GM18868 (cell line): ENCODE data around the gene STK24.

ENCODE experiments used
- ATAC-seq: cut with Tn5 transposase; IDR thresholded peaks from one replicate; pipeline ENCODE4 v1.9.1; 2021; ENCODE audit warnings: mild to moderate bottlenecking, moderate library complexity; ENCODE audit not compliant: unreplicated experiment

STK24 gene

DNA sequence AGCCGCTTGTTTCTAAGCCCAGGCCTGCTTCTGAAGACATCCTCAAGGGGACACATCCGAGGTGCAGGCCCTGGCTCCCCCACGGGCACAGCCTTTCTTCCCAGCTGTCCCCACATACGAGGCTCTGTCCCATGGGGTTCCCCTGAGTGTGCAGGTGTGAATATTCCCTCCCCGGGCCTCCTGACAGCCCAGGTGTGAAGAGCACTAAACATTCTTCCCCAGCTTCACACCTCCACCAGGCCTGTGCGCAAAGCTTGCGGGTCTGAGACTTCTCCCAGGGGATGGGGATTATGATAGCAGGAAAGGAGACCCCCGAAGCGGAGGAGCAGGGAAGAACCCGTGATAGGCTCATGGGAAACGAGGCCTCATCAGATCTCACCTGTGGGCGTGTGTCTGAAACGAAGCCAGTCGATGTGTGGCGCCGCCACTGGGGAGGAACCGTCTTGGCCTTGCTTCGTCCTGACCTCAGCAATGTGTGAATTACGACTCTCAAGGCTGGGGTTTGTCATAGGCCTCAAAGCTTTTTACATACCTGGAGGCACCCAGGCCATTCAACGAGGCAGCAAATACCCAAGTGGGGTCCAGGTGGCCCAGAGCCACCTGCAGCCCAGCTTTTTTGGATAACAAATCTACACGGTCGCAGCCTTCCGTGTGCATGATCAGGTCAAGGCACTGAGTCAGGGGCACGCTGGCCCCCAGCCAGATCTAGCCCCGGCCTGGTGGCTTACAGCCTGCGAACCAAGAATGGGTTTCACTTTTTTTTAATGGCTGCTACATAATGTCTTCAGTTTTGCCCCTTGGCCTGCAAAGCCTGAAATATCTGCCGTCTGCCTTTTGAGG, 134.3 kb downstream of the STK24 start:
- no peak for ATAC-seq

DNA sequence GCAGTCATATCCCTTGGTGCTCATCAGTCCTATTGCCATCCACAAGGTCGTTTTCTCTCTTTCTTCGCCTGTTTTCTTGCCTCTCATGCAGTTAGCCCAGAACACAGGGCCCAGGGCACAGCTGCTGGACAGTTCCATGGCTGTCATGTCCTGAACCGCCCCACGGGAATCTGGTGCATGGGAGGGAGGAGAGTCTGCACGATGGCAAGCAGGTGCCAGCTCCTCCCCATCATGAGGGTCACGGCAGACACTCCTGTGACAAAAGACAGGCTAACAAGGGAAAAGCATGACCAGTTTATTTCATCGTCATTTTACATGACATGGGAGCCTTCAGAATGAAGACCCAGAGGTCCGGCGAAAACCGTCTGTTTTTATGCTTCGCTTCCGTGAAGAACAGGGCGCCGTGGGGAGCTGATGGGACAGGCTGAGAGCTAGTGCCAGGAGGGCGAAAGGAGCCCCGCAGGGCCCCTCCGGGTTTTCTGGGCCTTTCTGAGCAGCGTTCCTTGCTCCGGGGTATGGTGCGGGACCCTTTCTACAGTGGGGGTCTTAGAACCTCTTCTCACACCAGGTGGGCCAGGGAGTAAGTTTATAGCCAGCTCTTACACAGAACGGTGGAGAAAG, 135.7 kb downstream of the STK24 start:
- no peak for ATAC-seq

DNA sequence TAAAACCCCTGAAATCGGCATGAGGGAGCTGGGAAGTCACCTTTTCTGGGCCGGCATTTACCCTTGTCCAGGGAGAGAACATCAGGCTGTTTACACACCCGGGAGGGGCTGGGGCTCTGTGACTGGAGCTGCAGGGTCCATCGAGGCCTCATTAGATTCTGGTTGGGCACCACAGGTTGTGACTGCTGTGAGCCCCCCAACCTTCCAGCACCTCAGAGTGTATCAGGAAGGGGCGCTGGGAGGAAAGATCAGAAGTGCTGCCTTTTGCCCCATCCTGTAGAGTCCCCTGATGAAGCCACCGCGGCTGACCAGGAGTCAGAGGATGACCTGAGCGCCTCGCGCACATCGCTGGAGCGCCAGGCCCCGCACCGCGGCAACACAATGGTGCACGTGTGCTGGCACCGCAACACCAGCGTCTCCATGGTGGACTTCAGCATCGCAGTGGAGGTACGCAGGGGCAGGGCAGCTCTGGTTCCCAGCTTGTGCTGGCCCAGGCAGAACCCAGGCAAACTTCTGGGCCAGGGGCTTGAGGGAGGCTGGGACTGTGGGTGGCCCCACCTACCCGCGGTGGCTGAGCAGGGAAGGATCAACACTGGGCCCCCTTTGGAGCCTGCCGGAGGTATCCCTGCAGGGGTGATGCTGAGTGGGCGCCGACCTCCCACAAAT, 136.4 kb downstream of the STK24 start:
- no peak for ATAC-seq

DNA sequence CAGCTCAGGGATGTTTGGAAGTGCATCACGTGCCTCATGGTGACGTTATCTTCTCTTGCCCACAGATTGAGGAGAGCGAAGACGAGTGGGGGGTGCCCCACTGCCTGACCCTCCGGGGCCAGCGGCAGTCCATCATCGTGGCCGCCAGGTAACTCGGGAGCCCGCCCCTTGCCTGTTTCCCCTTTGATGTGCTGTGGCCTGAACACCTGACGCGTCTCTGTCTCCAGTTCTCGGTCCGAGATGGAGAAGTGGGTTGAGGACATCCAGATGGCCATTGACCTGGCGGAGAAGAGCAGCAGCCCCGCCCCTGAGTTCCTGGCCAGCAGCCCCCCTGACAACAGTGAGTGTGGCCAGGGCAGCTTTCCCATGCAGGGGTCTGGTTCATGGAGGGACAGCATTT, 137.0 kb downstream of the STK24 start:
- no peak for ATAC-seq

DNA sequence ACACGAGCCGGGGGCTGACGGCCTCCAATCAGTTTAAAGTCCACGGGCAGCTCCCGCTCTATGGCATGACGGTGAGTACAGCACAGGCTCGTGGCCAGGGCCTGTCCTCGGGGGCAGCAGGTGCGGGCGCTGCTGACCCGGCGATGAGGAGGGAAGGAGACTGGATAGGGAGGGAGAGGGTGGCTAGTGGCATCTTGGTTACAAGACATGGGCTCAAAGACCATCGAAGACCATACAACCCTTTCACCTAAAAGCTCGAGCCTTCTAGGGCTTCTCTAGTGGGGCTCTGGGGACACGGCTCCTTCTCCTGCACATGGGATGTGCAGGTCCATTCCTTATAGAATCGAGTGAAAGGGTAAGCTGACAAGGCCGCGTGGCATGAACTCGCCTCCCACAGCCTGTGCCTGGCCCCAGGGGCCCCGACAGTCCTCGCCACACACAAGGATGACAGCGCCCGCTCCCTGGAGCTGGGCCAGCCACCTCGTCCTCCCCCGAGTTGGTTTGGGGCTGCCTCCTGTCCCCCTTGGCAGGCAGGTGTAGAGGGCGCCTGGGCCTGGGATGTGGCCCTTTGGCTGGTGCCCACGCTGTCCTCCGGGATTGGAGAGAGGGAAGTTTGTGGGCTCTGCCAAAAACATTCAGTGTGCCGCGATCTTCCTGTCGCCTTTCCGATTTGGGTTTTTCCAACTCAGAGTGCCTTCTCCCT, 137.6 kb downstream of the STK24 start:
- ATAC-seq: no peak

DNA sequence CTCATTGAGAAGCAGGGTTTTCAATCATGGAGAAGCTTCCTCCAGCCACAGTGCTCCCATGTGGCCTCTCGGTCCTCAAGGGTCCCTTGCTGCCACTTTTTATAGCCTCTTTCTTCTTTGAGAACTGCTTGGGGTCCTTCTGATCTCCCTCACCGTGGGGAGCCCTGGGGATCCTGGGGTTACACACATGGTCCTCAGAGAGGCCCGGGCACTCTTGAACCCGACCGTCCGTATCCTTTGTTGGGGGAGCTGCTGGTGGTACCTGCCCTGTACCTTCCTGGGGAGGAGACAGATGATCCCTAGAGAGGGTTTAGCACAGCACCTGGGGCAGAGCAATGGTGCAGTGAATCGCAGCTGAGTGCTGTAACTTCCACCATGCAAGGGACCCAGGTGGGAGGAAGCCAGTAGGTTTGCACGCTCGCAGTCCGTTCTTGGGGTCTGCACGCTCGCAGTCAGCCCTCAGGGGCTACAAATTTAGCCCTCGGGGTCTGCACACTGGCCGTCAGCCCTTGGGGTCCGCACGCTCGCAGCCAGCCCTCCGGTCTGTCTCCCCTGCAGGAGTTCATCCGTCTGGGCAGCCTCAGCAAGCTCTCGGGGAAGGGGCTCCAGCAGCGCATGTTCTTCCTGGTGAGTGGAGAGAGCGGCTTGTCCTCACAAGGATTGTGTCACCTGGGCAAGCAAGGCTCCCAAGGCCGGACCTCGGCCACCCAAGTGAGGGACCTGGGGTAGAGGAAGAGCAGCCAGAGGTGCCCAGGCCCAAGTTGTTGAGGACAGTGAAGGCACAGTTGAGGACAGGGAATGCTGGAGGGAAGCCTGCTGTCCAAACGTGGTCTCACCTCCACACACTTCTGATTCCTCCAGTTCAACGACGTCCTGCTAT, 138.4 kb downstream of the STK24 start:
- ATAC-seq: no peak

DNA sequence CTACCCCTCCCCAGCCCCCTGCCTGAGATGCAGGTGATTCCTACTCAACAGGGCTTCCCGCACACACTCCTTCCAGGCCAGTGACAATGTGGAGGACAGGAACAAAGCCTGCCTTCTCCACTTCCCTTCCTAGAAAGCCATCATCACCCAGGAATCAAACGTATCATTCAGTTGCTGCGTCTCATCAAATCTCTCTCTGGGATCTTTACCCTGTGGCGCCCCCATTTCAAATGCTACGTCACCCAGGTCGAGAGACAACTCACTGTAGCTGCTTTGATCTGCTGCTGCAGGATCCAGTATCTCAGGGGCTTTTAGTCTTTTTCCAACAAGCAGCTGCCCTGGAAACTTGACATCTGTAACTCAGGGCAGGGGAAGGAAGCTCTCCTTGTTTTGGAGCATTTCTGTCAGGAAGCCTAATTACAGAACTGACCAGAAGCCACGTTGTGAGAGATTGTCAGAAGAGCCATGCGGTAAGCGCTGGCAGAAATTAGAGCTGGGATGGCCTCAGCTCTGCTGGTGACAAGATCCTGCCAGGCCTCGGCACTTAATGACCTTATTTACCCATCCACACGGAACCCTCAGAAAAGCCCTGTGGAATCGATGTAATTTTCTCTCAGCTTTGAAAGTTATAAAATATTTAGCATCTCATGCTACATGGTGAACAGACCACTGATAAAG, 140.5 kb downstream of the STK24 start:
- ATAC-seq: no peak

DNA sequence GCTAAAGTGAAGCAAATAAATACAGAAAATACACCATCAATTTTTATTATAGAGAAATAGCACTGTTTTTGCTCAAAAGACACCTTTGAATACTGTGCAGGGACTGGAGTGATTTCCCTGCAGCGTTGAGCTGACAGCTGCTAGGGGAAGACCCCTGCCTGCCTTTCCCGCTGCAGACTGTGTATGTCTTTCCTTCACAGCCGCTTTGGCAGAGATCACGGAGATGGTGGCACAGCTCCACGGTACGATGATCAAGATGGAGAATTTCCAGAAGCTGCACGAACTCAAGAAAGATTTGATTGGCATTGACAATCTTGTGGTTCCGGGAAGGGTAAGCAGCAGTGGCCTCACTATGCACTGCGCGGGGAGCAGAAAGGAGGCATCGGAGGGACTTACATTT, 141.5 kb downstream of the STK24 start:
- no peak for ATAC-seq

DNA sequence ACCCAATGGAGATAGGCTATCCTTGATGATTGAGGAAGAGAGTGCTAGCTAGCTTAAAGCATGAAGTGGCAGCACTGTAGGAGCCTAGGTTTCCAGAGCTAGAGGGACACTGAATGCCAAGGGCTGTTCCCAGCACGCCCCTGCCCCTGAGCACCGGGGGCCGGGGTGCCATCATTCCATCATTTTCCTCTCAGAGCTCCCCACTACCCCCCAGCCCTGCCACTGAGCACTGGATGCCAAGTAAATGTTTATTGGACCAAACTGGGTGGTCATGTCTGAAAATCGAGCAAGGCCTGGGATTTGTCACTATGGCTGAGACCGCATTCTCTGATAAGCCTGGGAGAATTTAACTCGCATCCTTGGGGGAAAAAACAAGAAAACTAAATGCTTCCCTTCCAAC, 142.8 kb downstream of the STK24 start:
- ATAC-seq: no peak

DNA sequence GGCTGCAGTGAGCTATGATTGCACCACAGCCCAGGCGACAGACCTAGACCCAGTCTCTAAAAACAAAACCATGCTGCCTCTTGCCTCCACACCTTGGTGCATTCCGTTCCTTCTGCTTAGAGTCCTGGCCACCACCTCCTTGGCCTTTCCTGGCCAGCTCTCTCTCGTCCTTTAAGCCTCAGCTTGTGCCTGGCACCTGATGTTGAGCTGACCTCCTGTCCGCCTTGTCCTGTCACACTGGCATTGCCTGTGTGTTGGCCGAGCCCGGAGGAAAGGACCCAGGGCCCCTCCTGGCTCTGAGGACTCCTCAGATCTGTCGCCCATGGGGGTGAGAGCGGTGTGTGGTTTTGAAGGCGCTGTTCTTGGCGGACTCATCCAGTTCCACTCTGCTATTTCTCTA, 143.3 kb downstream of the STK24 start:
- no peak for ATAC-seq

DNA sequence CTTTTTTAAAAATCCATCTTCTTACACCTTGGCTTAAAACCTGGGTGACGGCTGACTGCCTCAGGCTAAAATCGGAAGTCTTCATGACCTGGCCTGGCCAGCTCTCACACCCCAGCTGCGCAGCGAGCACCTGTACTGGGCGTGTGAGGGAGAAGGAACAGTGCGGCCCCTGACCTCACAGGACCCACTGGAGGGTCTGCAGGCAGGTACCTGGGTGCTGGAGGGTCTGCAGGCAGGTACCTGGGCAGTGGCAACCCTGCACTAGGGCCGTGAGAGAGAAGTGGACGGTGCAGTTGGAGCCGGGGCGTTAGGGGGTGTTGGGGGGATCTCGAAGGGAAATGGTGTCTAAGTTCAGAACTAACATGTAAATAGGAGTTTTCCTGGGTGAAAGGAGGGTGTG, 144.3 kb downstream of the STK24 start:
- no peak for ATAC-seq

DNA sequence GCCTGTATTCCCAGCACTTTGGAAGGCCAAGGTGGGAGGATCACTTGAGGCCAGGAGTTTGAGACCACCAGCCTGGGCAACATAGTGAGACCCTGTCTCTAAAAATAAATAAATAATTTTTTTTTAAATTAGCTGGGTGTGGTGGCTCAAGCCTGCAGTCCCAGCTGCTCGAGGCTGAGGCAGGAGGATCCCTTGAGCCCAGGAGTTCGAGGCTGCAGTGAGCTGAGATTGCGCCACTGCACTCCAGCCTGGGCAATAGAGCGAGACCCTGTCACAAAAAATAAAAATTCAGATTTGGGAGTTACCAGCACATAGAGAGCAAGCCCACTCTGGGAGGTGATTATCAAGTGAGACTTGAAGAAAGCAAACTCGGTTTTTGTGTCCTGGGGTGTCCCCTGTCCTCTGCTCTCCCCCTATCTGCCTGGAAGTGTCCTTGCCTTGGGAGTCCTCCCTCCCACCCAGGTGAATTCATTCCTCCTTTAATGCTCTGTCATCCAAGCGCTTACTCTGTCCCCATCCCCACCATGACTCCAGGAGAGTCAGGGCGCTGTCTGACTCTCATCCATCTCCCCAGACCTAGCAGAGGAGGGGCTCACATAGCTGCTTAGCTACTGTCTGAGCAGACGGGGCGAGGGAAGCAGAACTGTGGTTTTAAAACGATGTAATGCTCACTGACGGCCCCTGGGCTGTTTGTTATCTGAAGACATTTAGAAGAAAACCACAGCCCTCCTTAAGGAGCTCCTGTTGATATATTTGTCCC, 146.8 kb downstream of the STK24 start:
- no peak for ATAC-seq

DNA sequence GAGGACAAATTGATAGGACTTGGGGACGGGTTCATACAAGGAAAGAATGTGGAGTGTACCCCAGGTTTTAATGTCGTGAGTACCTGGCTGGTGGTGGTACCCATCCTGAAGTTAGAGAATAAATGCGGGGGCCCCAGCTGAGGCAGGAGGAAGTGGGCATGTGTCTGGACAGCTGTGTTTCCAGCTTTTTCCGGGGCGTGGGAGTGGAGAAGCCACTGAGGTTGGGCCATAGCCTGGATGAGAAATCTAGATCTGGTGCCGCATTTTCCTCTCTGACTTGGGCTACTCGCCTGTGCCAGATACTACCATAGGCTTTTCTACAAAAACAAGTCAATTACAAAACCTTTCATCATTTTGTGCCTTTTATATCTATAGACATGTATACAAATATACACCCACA, 147.4 kb downstream of the STK24 start:
- ATAC-seq: no peak

DNA sequence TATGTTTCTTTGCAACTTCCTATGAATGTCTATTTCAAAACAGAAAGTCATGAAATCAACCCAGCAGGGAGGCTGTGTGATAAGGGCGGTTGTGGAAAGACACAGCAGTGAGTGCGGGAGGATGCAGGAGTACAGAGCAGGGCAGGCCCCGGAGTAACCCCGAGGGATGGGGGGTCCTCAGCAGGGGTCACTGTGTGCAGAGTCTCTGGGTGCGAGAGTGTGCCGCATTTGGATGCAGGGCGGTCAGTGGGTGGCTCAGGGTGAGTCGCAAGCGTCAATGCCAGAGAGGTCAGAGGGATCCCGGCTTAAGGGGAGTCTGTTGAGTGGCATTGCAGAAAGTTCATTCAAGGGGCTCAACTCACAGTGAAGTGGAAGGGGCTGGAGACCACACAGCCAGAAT, 147.8 kb downstream of the STK24 start:
- no peak for ATAC-seq

DNA sequence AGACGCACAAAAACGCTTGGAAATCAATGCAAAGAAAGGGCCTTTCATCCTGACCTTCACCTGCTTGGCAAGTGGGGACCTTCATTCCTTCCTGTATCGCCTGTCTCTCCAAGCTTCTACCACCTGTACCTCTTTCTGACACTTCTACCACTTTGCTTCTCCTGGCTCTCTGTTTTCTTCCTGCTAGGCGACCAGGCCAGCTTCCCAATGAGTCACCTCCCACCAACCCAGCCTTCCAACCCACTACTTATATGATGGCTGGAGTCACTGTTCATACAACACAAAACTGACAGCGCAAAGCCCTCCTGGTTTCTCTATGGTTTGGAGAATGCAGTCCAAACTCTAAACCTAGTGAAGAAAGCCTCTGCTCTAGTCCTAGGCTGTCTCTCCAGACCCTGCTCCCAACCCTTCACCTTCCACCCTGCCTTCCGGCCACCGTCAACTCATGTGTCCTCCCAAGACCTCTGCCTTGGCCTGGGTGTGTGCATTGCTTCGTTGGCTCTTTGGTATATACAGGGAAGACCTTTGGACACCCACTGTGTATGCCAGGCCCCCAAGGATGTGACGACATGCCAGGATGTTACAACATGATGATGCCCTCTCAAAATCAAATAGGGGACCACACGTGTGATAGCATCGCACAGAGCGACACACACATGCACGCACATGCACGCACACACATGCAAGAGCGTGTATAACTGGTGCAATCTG, 148.5 kb downstream of the STK24 start:
- ATAC-seq: no peak

DNA sequence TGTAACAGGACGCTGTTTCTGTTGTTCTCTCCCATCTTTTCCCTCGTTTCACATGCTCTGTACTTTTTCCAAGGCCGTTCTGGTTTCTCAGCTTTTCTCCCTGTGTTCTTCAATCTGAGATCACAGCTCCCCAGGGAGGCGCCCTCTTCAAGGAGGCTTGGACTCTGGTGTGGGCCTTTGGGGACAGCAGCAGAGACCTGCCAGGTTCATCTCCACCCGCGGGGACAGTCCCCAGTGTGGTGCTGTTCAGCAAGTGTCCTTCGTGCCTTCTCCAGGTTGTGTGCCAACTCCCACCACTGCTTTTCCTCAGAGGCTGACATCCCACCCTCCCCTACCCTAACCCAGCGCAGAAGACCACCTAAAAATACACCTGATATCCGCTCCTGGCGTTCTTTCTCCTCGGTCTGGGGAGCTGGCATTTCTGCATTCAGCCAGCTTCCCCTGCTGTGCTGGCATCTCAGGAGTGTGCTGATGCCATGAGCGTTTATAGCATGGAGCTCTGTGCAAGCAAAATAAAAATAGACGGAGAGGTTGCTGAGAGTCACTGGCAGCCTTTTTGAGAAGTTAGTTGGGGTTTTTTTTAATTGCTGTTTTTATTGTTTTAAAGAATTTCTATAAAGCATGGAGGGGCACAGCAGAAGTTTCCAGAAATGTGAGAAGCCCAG, 149.4 kb downstream of the STK24 start:
- no peak for ATAC-seq

DNA sequence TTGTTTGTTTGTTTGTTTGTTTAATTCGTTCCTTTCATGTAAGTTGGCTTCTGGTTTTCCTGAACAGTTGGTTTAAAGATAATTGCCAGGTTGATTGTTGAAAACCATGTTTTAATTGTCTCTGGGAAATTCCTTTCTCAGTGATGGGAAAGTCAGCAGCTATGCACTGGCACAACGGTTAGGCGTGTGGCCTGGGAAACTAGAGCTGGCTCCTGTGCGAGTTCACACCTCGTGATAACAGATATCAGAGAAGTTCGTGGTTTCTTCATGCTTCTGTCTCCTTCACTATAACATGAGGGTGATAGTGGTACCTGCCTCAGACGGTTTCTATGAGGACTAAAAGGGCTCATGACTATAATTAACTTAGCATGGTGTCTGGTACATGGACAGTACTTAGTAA, 153.5 kb downstream of the STK24 start:
- no peak for ATAC-seq

DNA sequence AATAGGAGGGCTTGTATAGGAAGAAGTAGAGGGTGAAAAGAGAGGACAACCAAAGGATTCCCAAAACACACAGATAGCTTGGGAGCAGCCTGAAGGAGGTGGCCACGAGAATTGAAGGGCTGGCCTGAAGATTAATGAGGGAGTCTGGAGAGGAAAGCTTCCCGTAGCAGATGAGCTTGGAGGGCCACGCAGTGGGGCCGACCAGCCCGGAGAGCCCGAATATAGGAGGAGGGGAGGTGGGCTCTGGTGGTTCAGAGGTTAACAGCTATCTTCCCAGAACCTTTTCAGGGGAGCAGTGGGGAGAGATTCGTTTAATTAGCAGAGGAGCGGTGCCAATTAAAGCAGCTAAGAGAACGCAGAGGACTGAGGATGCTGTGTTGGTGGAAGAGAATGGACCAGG, 154.9 kb downstream of the STK24 start:
- no peak for ATAC-seq
